Immature natural killer cell (primary cell): ENCODE data around the gene DMWD. TPM values are rescaled to one million over a fixed set of nuclear protein-coding genes. Genes with fewer than 3 reads are reported as not detected.

Experiments used
- DNase-seq, 3 donors: peaks; one replicate each; pipeline ENCODE4 v3.0.0; 2022; ENCODE audit warnings: mixed read lengths in 1 of 3
- H3K27ac Mint-ChIP-seq, 6 donors: one replicate each; pipeline ENCODE4 v1.8.0; 2020; ENCODE audit warnings: mixed read lengths in 6 of 6, mild to moderate bottlenecking in 5 of 6, inconsistent platforms in 4 of 6, moderate library complexity in 3 of 6
- H3K27me3 Mint-ChIP-seq, 3 donors: one replicate each; pipeline ENCODE4 v1.8.0; 2020 to 2021; ENCODE audit warnings: low read depth in 3 of 3, mild to moderate bottlenecking in 3 of 3, mixed read lengths in 3 of 3, moderate library complexity in 3 of 3, inconsistent platforms in 1 of 3
- H3K36me3 Mint-ChIP-seq, 3 donors: one replicate each; pipeline ENCODE4 v1.8.0; 2020; ENCODE audit warnings: mixed read lengths in 3 of 3, inconsistent platforms in 2 of 3, mild to moderate bottlenecking in 2 of 3
- H3K4me1 Mint-ChIP-seq, 2 donors: one replicate each; pipeline ENCODE4 v1.8.0; 2020; ENCODE audit warnings: inconsistent platforms in 2 of 2, mild to moderate bottlenecking in 2 of 2, mixed read lengths in 2 of 2, moderate library complexity in 1 of 2
- H3K4me3 Mint-ChIP-seq, 5 donors: one replicate each; pipeline ENCODE4 v1.8.0; 2020; ENCODE audit warnings: mild to moderate bottlenecking in 5 of 5, mixed read lengths in 5 of 5, inconsistent platforms in 3 of 5, moderate library complexity in 3 of 5
- H3K9me3 Mint-ChIP-seq, 6 donors: one replicate each; pipeline ENCODE4 v1.8.0; 2020; ENCODE audit warnings: mild to moderate bottlenecking in 6 of 6, mixed read lengths in 6 of 6, inconsistent platforms in 4 of 6, moderate library complexity in 3 of 6
- polyA plus RNA-seq, 3 donors: library from polyadenylated mRNA; unstranded; fragments of 300-500 nt; fragmentation: Illumina TruSeq; gene quantifications; one replicate each; pipeline ENCODE4 v1.2.3, GENCODE V29; 2021

DMWD gene, protein sequence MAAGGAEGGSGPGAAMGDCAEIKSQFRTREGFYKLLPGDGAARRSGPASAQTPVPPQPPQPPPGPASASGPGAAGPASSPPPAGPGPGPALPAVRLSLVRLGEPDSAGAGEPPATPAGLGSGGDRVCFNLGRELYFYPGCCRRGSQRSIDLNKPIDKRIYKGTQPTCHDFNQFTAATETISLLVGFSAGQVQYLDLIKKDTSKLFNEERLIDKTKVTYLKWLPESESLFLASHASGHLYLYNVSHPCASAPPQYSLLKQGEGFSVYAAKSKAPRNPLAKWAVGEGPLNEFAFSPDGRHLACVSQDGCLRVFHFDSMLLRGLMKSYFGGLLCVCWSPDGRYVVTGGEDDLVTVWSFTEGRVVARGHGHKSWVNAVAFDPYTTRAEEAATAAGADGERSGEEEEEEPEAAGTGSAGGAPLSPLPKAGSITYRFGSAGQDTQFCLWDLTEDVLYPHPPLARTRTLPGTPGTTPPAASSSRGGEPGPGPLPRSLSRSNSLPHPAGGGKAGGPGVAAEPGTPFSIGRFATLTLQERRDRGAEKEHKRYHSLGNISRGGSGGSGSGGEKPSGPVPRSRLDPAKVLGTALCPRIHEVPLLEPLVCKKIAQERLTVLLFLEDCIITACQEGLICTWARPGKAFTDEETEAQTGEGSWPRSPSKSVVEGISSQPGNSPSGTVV
- polyA plus RNA-seq, result 10 to 100 TPM; 20.2 to 43.9 (median 20.7) TPM

DNA sequence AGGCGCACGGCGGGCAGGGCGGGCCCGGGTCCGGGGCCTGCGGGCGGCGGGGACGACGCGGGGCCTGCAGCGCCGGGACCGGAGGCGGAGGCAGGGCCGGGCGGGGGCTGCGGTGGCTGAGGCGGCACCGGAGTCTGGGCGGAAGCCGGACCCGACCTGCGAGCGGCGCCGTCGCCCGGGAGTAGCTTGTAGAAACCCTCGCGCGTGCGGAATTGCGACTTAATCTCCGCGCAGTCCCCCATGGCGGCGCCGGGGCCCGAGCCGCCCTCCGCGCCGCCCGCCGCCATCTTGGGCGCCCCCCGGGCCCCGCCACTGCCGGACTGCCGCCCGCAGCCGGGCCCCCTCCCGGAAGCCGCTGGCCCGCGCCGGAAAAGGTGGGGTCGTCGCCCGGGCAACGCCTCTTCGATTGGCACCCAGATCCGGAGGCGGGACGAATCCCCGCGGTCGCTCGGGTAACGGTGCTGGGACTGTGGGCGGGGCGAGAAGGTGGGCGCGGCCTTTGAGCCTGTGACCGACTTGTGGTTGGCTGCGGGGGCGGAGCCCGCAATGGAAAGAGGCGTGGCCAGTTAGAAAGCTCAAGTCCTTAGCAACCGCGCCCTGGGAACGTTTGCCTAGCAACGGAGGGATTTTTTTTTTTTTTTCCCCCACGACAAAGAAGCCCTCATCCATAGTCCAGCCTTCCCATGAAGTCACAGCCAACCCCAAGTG lies at the start of gene DMWD:
Gene DMWD, minus strand, starts transcription at position 376 of the 708 bp plus-strand sequence. Its CDS starts 89 bp downstream, at position 287.
- H3K27ac Mint-ChIP-seq, result peak within 1 kb of the TSS; percentile 86 to 97 (median 92)
- peaks cover 18 to 27% (median 25%) of the 10 kb centered on the region in 3 donors for H3K27me3 Mint-ChIP-seq
- no peaks in the 10 kb centered on the region for H3K9me3 Mint-ChIP-seq
- H3K36me3 Mint-ChIP-seq, result peaks cover 13 to 23% (median 21%) of the 10 kb centered on the region in 3 donors
- peaks cover 36 to 39% of the 10 kb centered on the region in 2 donors for H3K4me1 Mint-ChIP-seq
- peak within 1 kb of the TSS; percentile 86 to 92 (median 89) for H3K4me3 Mint-ChIP-seq
- peak; percentile 99 to 100 (median 99) for DNase-seq

- H3K27ac Mint-ChIP-seq, result no peak overlapping the region
- H3K4me1 Mint-ChIP-seq, result peaks cover 0 to 4% of the 10 kb centered on the region in 2 donors
- DNase-seq, result no peak
- H3K36me3 Mint-ChIP-seq, result peaks cover 17 to 54% (median 30%) of the 10 kb centered on the region in 3 donors
- H3K9me3 Mint-ChIP-seq, result no peaks in the 10 kb centered on the region
- no peaks in the 10 kb centered on the region for H3K27me3 Mint-ChIP-seq
- H3K4me3 Mint-ChIP-seq, result no peak overlapping the region
Measured at GRCh38 chr19:45842198-45842597, 49.6 kb upstream of the DMWD start.

DNA sequence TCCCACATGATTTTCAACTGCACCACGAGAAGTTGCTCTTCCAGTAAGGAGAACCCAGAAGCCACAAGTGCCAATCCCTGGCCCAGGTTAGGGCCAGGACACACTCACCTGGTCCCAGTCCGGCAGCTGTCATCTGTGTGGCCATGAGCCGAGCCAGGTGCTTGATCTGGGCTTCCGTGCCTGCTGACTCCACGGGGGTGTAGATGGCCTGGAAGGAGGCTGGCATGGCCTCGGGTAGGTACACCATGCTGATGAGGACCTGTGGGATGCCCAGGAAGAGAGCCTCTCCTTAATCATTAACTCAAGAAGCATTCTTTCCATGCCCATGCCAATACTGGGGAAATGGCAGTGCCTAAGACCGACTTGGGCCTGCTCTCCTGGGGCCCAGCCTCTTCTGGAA lies 42.3 kb upstream of the DMWD start:
- H3K27ac Mint-ChIP-seq, result peak overlapping the region in 1 of 6 donors; percentile 21
- H3K4me1 Mint-ChIP-seq, result no peaks in the 10 kb centered on the region
- H3K9me3 Mint-ChIP-seq, result no peaks in the 10 kb centered on the region
- H3K27me3 Mint-ChIP-seq, result peaks cover 0 to 2% (median 2%) of the 10 kb centered on the region in 3 donors
- H3K36me3 Mint-ChIP-seq, result peaks cover 30 to 52% (median 33%) of the 10 kb centered on the region in 3 donors
- no peak overlapping the region for H3K4me3 Mint-ChIP-seq
- DNase-seq, result no peak

GRCh38 chr19:45828945-45829344 lies 36.3 kb upstream of the DMWD start:
- DNase-seq, result no peak
- peaks cover 26 to 40% (median 30%) of the 10 kb centered on the region in 3 donors for H3K36me3 Mint-ChIP-seq

GRCh38 chr19:45828523-45828922 lies 35.9 kb upstream of the DMWD start:
- peaks cover 26 to 40% (median 30%) of the 10 kb centered on the region in 3 donors for H3K36me3 Mint-ChIP-seq
- no peak for DNase-seq
- H3K9me3 Mint-ChIP-seq, result no peaks in the 10 kb centered on the region
- no peak overlapping the region for H3K27ac Mint-ChIP-seq
- peaks cover 2% of the 10 kb centered on the region in 3 donors for H3K27me3 Mint-ChIP-seq
- H3K4me1 Mint-ChIP-seq, result no peaks in the 10 kb centered on the region
- no peak overlapping the region for H3K4me3 Mint-ChIP-seq

More at GRCh38 chr19:45828945-45829344, 36.3 kb upstream of the DMWD start:
- Mint-ChIP-seq H3K27me3 (peaks cover 2% of the 10 kb centered on the region in 3 donors), H3K27ac (no peak overlapping the region), H3K4me1 (no peaks in the 10 kb centered on the region), H3K4me3 (no peak overlapping the region), H3K9me3 (no peaks in the 10 kb centered on the region)

DNA sequence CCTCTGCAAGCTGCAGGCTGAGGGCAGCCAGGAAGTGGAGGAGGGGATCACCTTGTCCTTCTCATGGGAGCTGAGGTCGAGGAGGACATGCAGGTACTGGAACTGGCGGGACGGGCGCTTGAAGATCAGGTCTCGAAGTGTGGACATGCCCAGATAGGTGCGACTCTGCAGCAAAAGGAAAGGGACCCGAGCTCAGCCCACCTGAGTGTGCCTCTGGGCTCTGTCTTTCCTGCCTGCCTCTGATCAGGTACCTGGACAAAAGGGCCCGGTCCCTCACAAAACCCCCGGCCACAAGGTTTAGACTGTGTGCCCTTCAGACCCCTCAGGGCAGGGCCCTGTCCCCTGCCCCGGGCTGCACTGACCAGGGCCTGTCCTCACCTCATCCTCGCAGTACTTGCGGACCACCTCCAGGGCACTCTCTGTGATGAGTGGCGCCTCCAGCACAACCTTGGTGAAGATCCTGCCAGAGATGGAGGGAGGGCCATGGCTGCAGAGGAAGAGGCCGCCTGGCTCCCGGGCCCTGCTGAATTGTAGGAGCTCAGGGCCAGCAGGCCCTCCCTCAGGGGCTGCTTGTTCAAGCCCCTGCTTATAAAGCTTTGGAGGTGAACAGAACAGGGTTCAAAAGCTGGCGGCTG lies 34.9 kb upstream of the DMWD start:
- Mint-ChIP-seq H3K27me3 (peaks cover 2% of the 10 kb centered on the region in 3 donors), H3K27ac (no peak overlapping the region), H3K36me3 (peaks cover 26 to 40% (median 30%) of the 10 kb centered on the region in 3 donors), H3K4me1 (no peaks in the 10 kb centered on the region), H3K9me3 (no peaks in the 10 kb centered on the region), H3K4me3 (no peak overlapping the region)
- no peak for DNase-seq

GRCh38 chr19:45826934-45827333 lies 34.3 kb upstream of the DMWD start:
- H3K27me3 Mint-ChIP-seq, result peaks cover 2% of the 10 kb centered on the region in 3 donors
- no peak overlapping the region for H3K27ac Mint-ChIP-seq

GRCh38 chr19:45825917-45826893 lies 33.6 kb upstream of the DMWD start:
- Mint-ChIP-seq H3K4me3 (no peak overlapping the region), H3K27ac (peak overlapping the region in 1 of 6 donors; percentile 53)

More at GRCh38 chr19:45826934-45827333, 34.3 kb upstream of the DMWD start:
- Mint-ChIP-seq H3K9me3 (no peaks in the 10 kb centered on the region), H3K4me3 (no peak overlapping the region), H3K4me1 (no peaks in the 10 kb centered on the region), H3K36me3 (peaks cover 26 to 36% (median 26%) of the 10 kb centered on the region in 3 donors)
- DNase-seq, result no peak

GRCh38 chr19:45825263-45825605 lies 32.6 kb upstream of the DMWD start:
- DNase-seq, result no peak
- H3K4me3 Mint-ChIP-seq, result no peak overlapping the region
- H3K9me3 Mint-ChIP-seq, result no peaks in the 10 kb centered on the region
- peaks cover 21 to 28% (median 23%) of the 10 kb centered on the region in 3 donors for H3K36me3 Mint-ChIP-seq
- no peaks in the 10 kb centered on the region for H3K4me1 Mint-ChIP-seq
- H3K27me3 Mint-ChIP-seq, result peaks cover 0 to 2% (median 1%) of the 10 kb centered on the region in 3 donors
- H3K27ac Mint-ChIP-seq, result no peak overlapping the region

More at GRCh38 chr19:45825917-45826893, 33.6 kb upstream of the DMWD start:
- H3K36me3 Mint-ChIP-seq, result peaks cover 22 to 31% (median 23%) of the 10 kb centered on the region in 3 donors
- peaks cover 0 to 2% (median 1%) of the 10 kb centered on the region in 3 donors for H3K27me3 Mint-ChIP-seq
- H3K9me3 Mint-ChIP-seq, result no peaks in the 10 kb centered on the region
- no peak for DNase-seq
- H3K4me1 Mint-ChIP-seq, result no peaks in the 10 kb centered on the region

GRCh38 chr19:45824531-45825262 lies 32.1 kb upstream of the DMWD start:
- Mint-ChIP-seq H3K27ac (peak overlapping the region in 1 of 6 donors; percentile 35), H3K4me1 (no peaks in the 10 kb centered on the region), H3K27me3 (peaks cover 0 to 2% (median 1%) of the 10 kb centered on the region in 3 donors), H3K36me3 (peaks cover 17 to 27% (median 22%) of the 10 kb centered on the region in 3 donors), H3K9me3 (no peaks in the 10 kb centered on the region), H3K4me3 (no peak overlapping the region)
- no peak for DNase-seq

- H3K27ac Mint-ChIP-seq, result no peak overlapping the region
- H3K4me1 Mint-ChIP-seq, result no peaks in the 10 kb centered on the region
- no peak for DNase-seq
- H3K9me3 Mint-ChIP-seq, result no peaks in the 10 kb centered on the region
- H3K36me3 Mint-ChIP-seq, result peaks cover 13 to 21% (median 18%) of the 10 kb centered on the region in 3 donors
- H3K27me3 Mint-ChIP-seq, result peaks cover 0 to 4% (median 1%) of the 10 kb centered on the region in 3 donors
- no peak overlapping the region for H3K4me3 Mint-ChIP-seq
Measured at GRCh38 chr19:45824041-45824471, 31.4 kb upstream of the DMWD start.

DNA sequence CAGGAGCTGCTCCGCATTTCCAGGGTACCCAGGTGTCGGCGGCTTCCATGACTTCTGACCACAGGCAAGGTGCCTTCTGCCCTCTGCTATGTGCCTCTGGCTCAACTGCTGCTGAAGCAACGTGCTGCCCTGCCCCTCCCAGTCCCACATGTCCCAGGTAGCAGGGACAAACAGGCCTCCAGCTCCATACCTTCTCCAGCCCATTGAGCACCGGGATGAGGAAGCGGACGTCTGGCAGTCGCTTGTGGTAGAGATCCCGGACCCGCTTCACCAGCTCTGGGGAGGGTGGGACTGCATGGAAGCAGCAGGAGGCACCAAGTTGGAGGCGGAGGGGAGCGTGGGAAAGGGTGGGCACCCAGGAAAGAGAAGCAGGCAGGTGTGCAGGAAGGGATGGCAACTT lies 30.5 kb upstream of the DMWD start:
- no peak overlapping the region for H3K27ac Mint-ChIP-seq
- peaks cover 8 to 14% (median 9%) of the 10 kb centered on the region in 3 donors for H3K36me3 Mint-ChIP-seq

More for the DNA sequence above, 30.5 kb upstream of the DMWD start:
- no peak for DNase-seq
- Mint-ChIP-seq H3K9me3 (no peaks in the 10 kb centered on the region), H3K27me3 (peaks cover 0 to 4% (median 1%) of the 10 kb centered on the region in 3 donors), H3K4me1 (no peaks in the 10 kb centered on the region), H3K4me3 (no peak overlapping the region)
